Peyer's patch (tissue), 4 donors: ENCODE results near the gene SASH3.

Experiments used
- POLR2A ChIP-seq, 2 donors: fragments of 450-650 bp; IDR thresholded peaks; one replicate each; pipeline ENCODE4 v1.5.1; 2017; ENCODE audit warnings: antibody characterized with exemption in 2 of 2, mild to moderate bottlenecking in 2 of 2, moderate library complexity in 2 of 2
- TF ChIP-seq, protein P1 (sequence below), 6 experiments: fragments of 450-650 bp in 4 of 6; fragments of 200-600 bp in 2 of 6; sonication (generic) in 1 of 6; IDR thresholded peaks; one replicate each; pipeline ENCODE4 v1.5.1; 2017 to 2019; ENCODE audit warnings: antibody characterized with exemption in 6 of 6, mild to moderate bottlenecking in 3 of 6, moderate library complexity in 1 of 6

DNA sequence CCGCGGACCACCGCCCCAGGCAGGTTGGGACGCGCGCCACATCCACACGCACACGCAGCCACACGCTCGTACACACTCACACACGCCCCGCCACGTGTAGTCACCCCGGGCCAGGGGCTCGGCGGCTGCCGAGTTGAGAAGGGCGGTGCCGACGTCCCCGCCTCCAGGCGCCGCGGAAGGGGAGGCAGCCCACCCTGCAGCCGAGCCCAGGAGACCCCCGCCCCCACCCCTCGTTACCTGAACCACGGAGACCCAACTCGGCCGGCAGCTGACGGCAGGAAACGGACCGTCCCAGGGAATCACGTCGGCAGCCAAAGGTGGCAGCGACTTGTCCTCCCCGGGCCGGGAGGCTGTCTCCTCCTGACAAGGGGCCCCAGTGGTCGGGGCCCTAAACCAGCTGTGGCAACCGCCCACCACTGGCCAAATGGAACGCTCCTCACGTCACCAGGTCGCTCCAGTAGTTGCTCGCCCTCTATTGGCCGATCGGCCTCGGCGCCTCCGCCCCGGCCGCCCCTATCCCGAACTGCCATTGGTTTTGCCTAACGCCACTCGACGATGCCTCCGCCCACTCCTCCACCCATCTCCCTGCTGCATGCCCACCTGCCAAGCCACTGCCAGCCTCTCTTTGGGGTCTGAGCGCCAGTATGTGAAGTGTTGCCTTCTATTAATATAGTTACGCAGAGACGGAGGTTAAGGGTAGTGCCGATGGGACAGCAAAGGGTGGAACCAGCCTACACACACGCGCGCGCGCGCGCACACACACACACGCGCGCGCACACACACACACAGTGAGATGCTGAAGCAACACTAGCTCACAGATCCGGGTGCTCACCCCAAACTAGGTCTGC is 63.9 kb downstream of the SASH3 start, which contains the start of gene ZDHHC9:
- TF ChIP-seq POLR2A (IDR thresholded peaks at IDR 0.05): peak in 1 of 2 donors; percentile 16
- TF ChIP-seq, protein P1, sequence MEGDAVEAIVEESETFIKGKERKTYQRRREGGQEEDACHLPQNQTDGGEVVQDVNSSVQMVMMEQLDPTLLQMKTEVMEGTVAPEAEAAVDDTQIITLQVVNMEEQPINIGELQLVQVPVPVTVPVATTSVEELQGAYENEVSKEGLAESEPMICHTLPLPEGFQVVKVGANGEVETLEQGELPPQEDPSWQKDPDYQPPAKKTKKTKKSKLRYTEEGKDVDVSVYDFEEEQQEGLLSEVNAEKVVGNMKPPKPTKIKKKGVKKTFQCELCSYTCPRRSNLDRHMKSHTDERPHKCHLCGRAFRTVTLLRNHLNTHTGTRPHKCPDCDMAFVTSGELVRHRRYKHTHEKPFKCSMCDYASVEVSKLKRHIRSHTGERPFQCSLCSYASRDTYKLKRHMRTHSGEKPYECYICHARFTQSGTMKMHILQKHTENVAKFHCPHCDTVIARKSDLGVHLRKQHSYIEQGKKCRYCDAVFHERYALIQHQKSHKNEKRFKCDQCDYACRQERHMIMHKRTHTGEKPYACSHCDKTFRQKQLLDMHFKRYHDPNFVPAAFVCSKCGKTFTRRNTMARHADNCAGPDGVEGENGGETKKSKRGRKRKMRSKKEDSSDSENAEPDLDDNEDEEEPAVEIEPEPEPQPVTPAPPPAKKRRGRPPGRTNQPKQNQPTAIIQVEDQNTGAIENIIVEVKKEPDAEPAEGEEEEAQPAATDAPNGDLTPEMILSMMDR (IDR thresholded peaks at IDR 0.05): peak in 1 of 6 experiments; percentile 16
